Activated CD4-positive, alpha-beta memory T cell treated with anti-CD3 and anti-CD28 coated beads for 36 hours (primary cell): ENCODE measurements around the gene DGCR2. TPM values are rescaled to one million over a fixed set of nuclear protein-coding genes. Genes with fewer than 3 reads are reported as not detected.
"Not testable (repeated sequence)": the region's sequence is repeated elsewhere in the genome, so short reads cannot be mapped to it uniquely, and the experiment has no call there.

Experiments used
- CTCF ChIA-PET: fragments of 350-600 bp; sonication (Branson Sonifier 250); formaldehyde crosslinking; loops from one replicate; lab custom pipeline; 2021; ENCODE audit warnings: antibody characterized with exemption, inconsistent platforms; lab: Charles Lee
- POLR2A ChIA-PET: fragments of 350-600 bp; sonication (Branson Sonifier 250); formaldehyde crosslinking; loops from one replicate; lab custom pipeline; 2021; ENCODE audit warnings: antibody characterized with exemption; lab: Charles Lee
- DNase-seq: peaks from one replicate; pipeline ENCODE4 v3.0.0-alpha.2; 2020
- H3K27ac Mint-ChIP-seq: one replicate; pipeline ENCODE4 v1.8.0; 2021; ENCODE audit warnings: mixed read lengths
- H3K27me3 Mint-ChIP-seq: one replicate; pipeline ENCODE4 v1.8.0; 2021; ENCODE audit warnings: mixed read lengths
- H3K36me3 Mint-ChIP-seq: one replicate; pipeline ENCODE4 v1.8.0; 2021; ENCODE audit warnings: mixed read lengths
- H3K4me1 Mint-ChIP-seq: one replicate; pipeline ENCODE4 v1.8.0; 2021; ENCODE audit warnings: low read depth, mixed read lengths
- H3K4me3 Mint-ChIP-seq: one replicate; pipeline ENCODE4 v1.8.0; 2021; ENCODE audit warnings: mild to moderate bottlenecking, mixed read lengths
- H3K9me3 Mint-ChIP-seq: one replicate; pipeline ENCODE4 v1.8.0; 2021; ENCODE audit warnings: mixed read lengths
- intact Hi-C: fragments of 100-400 bp; cut with micrococcal nuclease; formaldehyde crosslinking; loops from one replicate; pipeline ENCODE4 v1.15.1; 2023
- total RNA-seq, 2 experiments: library from RNA; stranded (reverse); gene quantifications; one replicate each; pipeline ENCODE4 v1.2.3, GENCODE V29; 2021

DGCR2 gene, protein sequence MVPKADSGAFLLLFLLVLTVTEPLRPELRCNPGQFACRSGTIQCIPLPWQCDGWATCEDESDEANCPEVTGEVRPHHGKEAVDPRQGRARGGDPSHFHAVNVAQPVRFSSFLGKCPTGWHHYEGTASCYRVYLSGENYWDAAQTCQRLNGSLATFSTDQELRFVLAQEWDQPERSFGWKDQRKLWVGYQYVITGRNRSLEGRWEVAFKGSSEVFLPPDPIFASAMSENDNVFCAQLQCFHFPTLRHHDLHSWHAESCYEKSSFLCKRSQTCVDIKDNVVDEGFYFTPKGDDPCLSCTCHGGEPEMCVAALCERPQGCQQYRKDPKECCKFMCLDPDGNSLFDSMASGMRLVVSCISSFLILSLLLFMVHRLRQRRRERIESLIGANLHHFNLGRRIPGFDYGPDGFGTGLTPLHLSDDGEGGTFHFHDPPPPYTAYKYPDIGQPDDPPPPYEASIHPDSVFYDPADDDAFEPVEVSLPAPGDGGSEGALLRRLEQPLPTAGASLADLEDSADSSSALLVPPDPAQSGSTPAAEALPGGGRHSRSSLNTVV
- 10 to 100 TPM; 17.4 to 17.6 TPM for total RNA-seq

DNA sequence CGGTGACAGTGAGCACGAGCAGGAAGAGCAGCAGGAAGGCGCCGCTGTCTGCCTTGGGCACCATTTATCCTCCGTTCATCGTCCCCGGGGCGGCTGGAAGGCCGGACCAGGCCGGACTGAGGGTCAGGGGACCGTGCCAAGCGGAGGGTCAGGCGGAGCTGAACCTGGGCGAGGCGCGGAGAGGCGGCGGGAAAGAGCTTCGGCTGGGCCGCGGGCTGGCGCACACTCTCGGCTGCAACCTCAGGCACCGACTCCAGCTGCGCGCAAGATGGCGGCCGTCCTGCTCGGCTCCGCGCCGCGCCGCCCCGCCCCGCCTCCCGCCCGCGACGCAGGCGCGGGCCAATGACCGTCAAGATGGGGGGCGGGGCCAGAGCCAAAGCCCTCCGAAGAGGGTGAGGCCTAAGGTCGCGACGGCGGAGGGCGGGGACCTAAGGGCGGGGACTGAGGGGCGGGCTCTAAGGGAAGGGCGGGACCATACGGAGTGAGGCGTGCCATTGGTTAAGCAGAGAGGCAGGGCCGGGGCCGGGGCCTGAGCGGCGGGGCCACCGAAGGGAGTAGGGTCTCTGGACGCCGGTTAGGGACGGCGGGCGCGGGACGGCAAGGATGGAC is at the start of gene DGCR2:
DGCR2 (minus strand) TSS at position 270 of the 609 bp plus-strand sequence; CDS start at position 64, 206 bp downstream.
- peaks cover 45% of the 10 kb centered on the region for H3K4me1 Mint-ChIP-seq
- intact Hi-C loops, result loop anchor here (1.0 to 2.0 kb wide), 4 partner anchors 13 to 310 kb away; partner anchors contain the start of genes ESS2, MRPL40 and SLC25A1
- H3K4me3 Mint-ChIP-seq, result peak within 1 kb of the TSS; percentile 88
- H3K27me3 Mint-ChIP-seq, result no peaks in the 10 kb centered on the region
- H3K9me3 Mint-ChIP-seq, result no peaks in the 10 kb centered on the region
- ChIA-PET CTCF (interaction anchor here (1.1 to 1.6 kb wide), 2 partner anchors 12 to 22 kb away, joined by 3 to 9 read pairs; partner anchors contain the start of gene ESS2), POLR2A (interaction anchor here (0.9 to 1.5 kb wide), 3 partner anchors 11 to 22 kb away, joined by 4 to 5 read pairs (median 4); partner anchors contain the start of gene ESS2)
- peak within 1 kb of the TSS; percentile 58 for H3K27ac Mint-ChIP-seq
- DNase-seq, result peak; percentile 98
- H3K36me3 Mint-ChIP-seq, result peaks cover 2% of the 10 kb centered on the region

DNA sequence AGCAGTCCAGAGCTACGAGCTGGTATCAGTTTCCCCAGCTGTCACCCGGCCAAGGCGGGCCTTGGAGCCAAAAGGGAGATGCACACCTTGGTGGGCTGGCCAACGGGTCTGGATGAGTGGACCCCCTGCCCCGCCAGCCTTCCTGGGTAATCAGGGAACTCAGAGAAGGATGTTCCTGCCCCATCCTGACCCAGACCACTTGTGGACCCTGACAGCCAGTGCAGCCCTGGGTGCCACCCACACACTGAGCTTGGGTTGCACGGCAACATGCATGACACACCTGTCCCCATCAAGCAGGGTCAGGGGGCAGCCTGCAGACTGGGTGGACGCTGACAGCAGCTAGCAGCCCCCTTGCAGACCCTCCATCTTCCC is 47.7 kb upstream of the DGCR2 start:
- Mint-ChIP-seq H3K27ac (no peak overlapping the region), H3K27me3 (peaks cover 27% of the 10 kb centered on the region), H3K9me3 (no peaks in the 10 kb centered on the region), H3K4me1 (peaks cover 35% of the 10 kb centered on the region), H3K4me3 (peak overlapping the region; percentile 82), H3K36me3 (no peaks in the 10 kb centered on the region)
- CTCF ChIA-PET, result interaction anchor here (1.9 kb wide), 1 partner anchor 9 kb away, joined by 6 read pairs; the partner anchor contains the start of gene SLC25A1
- POLR2A ChIA-PET, result interaction anchor here (0.6 kb wide), 1 partner anchor 93 kb away, joined by 3 read pairs; no protein-coding TSS in a partner anchor
- DNase-seq, result no peak
- intact Hi-C loops, result no loop called here

GRCh38 chr22:19169002-19169946 is 47.1 kb upstream of the DGCR2 start:
- H3K27me3 Mint-ChIP-seq, result peaks cover 29% of the 10 kb centered on the region
- DNase-seq, result no peak
- CTCF ChIA-PET, result interaction anchor here (1.9 kb wide), 1 partner anchor 10 kb away, joined by 6 read pairs; the partner anchor contains the start of gene SLC25A1
- no peaks in the 10 kb centered on the region for H3K9me3 Mint-ChIP-seq
- POLR2A ChIA-PET, result interaction anchor here (0.6 kb wide), 1 partner anchor 94 kb away, joined by 3 read pairs; no protein-coding TSS in a partner anchor
- no peaks in the 10 kb centered on the region for H3K36me3 Mint-ChIP-seq
- H3K27ac Mint-ChIP-seq, result no peak overlapping the region
- H3K4me3 Mint-ChIP-seq, result peak overlapping the region; percentile 29
- intact Hi-C loops, result no loop called here
- peaks cover 35% of the 10 kb centered on the region for H3K4me1 Mint-ChIP-seq

DNA sequence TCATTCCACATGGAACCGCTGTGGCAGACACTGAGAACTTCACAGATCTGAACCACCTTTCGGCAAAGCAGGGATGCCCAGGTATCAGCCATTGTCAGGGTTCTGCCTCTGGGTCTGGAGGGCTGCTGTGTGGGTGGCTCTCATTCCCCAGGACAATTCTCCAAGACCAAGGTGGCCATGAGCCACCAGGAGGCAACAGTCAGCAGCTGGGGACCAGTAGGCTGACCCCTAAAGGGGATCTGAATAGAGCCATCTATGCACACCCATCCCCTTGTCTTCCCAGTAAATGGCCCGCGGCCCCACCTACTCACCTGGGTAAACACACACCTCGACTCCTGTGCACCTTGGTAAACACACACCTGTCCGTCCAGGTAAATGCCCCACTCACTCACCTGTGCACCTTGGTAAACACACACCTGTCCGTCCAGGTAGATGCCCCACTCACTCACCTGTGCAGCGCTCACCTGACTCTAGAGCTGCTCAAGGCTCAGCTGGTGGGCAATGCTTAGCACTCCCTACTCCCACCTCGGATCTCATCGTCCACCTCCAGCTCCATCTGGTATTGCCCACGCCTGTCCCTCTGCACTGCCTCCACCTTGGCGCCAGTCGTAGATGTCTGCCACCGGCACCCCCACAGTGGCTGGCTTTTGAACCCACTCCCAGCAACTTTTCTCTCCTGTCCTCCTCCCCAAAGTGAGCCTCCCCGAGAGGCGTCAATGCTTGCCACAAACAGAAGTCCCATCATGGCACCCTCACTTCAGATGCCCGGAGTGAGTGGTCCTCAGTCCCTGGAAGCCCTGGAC is 46.1 kb upstream of the DGCR2 start:
- H3K27me3 Mint-ChIP-seq, result peaks cover 31% of the 10 kb centered on the region
- CTCF ChIA-PET, result interaction anchor here (0.9 to 1.9 kb wide), 2 partner anchors 11 to 19 kb away, joined by 3 to 6 read pairs; partner anchors contain the start of genes GSC2 and SLC25A1
- no peaks in the 10 kb centered on the region for H3K36me3 Mint-ChIP-seq
- no peak overlapping the region for H3K4me3 Mint-ChIP-seq
- POLR2A ChIA-PET, result interaction anchor here (1.1 kb wide), 1 partner anchor 10 kb away, joined by 3 read pairs; the partner anchor contains the start of gene SLC25A1
- H3K27ac Mint-ChIP-seq, result no peak overlapping the region
- no peaks in the 10 kb centered on the region for H3K9me3 Mint-ChIP-seq
- DNase-seq, result no peak
- intact Hi-C loops, result no loop called here
- H3K4me1 Mint-ChIP-seq, result peaks cover 31% of the 10 kb centered on the region

DNA sequence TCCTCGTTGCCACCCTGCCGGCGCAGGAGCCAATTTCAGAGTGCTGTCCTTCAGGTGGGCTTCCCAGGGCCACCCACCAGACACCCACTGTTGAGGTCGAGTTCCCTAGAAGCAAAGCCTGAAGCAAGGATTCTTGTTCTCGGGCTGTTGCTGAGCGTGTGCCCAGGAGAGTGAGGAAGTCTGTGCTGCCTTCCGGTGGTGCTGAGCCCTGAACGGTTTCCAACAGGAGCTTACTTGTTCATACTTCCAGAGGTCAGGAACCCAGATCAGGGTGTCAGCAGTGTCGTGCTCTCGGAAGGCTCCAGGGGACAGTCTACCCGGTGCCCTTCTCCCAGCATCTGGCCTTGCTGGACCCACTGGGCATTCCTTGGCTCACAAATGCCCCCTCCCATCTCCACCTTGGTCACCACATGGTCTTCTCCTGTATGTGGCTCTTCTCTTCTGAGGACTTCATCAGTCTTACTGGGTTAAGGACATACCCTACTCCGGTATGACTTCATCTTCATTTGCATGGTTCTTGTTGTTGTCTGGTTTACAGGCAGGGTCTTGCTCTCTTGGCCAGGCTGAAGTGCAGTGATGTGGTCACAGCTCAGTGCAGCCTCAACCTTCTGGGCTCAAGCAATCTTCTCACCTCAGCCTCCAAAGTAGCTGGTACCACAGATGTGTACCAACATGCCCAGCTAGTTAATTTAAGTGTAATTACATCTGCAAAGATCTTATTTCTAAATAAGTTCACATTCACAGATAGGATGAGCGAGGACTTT is 45.1 kb upstream of the DGCR2 start:
- CTCF ChIA-PET, result interaction anchor here (0.9 kb wide), 1 partner anchor 18 kb away, joined by 3 read pairs; the partner anchor contains the start of gene GSC2
- no peak overlapping the region for H3K4me3 Mint-ChIP-seq
- POLR2A ChIA-PET, result interaction anchor here (1.1 kb wide), 1 partner anchor 11 kb away, joined by 3 read pairs; the partner anchor contains the start of gene SLC25A1
- peaks cover 31% of the 10 kb centered on the region for H3K27me3 Mint-ChIP-seq
- DNase-seq, result no peak
- H3K27ac Mint-ChIP-seq, result no peak overlapping the region
- no peaks in the 10 kb centered on the region for H3K9me3 Mint-ChIP-seq
- intact Hi-C loops, result no loop called here
- H3K36me3 Mint-ChIP-seq, result no peaks in the 10 kb centered on the region
- H3K4me1 Mint-ChIP-seq, result peaks cover 21% of the 10 kb centered on the region

- intact Hi-C loops, result no loop called here
- no peak for DNase-seq
- Mint-ChIP-seq H3K27me3 (peaks cover 31% of the 10 kb centered on the region), H3K4me3 (no peak overlapping the region), H3K27ac (no peak overlapping the region), H3K4me1 (peaks cover 19% of the 10 kb centered on the region), H3K9me3 (no peaks in the 10 kb centered on the region), H3K36me3 (no peaks in the 10 kb centered on the region)
- POLR2A ChIA-PET, result no interaction called here
- CTCF ChIA-PET, result no interaction called here
These were observed 44.2 kb upstream of the DGCR2 start for GRCh38 chr22:19166421-19166820.

DNA sequence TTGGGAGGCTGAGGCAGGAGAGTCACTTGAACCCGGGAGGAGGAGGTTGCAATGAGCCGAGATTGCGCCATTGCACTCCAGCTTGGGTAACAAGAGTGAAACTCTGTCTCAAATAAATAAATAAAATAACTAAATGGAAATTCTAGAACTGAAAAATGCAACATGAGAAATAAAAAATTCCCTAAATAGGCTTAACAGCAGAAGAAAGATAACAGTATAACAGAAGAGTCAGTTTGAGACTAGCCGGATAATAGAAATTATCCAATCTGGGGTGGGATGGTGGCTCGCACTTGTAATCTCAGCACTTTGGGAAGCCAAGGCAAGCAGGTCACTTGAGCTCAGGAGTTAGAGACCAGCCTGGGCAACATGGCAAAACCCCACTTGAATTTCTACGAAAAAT is 42.2 kb upstream of the DGCR2 start:
- H3K4me1 Mint-ChIP-seq, result peaks cover 5% of the 10 kb centered on the region
- intact Hi-C loops, result no loop called here
- DNase-seq, result no peak

GRCh38 chr22:19158649-19159048 is 36.4 kb upstream of the DGCR2 start:
- POLR2A ChIA-PET, CTCF ChIA-PET, DNase-seq, H3K27ac Mint-ChIP-seq, H3K27me3 Mint-ChIP-seq, H3K36me3 Mint-ChIP-seq, H3K4me1 Mint-ChIP-seq, H3K9me3 Mint-ChIP-seq, intact Hi-C loops, H3K4me3 Mint-ChIP-seq: not testable (repeated sequence)

More for the DNA sequence above, 42.2 kb upstream of the DGCR2 start:
- ChIA-PET CTCF (no interaction called here), POLR2A (no interaction called here)
- Mint-ChIP-seq H3K9me3 (no peaks in the 10 kb centered on the region), H3K27ac (no peak overlapping the region), H3K27me3 (peaks cover 24% of the 10 kb centered on the region), H3K36me3 (no peaks in the 10 kb centered on the region), H3K4me3 (no peak overlapping the region)

DNA sequence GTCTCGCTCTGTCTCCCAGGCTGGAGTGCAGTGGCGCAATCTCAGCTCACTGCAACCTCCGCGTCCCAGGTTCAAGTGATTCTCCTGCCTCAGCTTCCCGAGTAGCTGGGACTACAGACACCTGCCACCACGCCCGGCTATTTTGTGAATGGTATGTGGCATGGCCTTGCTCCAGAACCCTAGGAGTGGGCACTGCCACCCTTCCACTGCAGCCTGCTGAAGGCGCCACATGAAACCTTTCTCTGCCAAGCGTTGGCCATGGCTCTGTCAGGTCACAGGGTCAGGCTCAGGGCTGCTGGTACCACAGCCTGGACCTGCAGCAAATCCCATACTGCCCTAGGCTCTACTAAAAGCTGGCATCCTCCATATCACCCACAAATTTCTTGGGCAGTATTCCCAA is 33.9 kb upstream of the DGCR2 start:
- H3K9me3 Mint-ChIP-seq, CTCF ChIA-PET, DNase-seq, H3K27ac Mint-ChIP-seq, intact Hi-C loops, H3K4me1 Mint-ChIP-seq, H3K36me3 Mint-ChIP-seq, H3K4me3 Mint-ChIP-seq: not testable (repeated sequence)
- POLR2A ChIA-PET, result interaction anchor here (0.8 to 1.7 kb wide), 2 partner anchors 8 to 12 kb away, joined by 3 read pairs; partner anchors contain the start of gene ESS2
- H3K27me3 Mint-ChIP-seq, result peaks cover 22% of the 10 kb centered on the region
